ENCODE measurements around the gene CBX8.
A peak's percentile ranks its signal among the peaks of the same experiment; 100 is the strongest.

Gene CBX8

DNA sequence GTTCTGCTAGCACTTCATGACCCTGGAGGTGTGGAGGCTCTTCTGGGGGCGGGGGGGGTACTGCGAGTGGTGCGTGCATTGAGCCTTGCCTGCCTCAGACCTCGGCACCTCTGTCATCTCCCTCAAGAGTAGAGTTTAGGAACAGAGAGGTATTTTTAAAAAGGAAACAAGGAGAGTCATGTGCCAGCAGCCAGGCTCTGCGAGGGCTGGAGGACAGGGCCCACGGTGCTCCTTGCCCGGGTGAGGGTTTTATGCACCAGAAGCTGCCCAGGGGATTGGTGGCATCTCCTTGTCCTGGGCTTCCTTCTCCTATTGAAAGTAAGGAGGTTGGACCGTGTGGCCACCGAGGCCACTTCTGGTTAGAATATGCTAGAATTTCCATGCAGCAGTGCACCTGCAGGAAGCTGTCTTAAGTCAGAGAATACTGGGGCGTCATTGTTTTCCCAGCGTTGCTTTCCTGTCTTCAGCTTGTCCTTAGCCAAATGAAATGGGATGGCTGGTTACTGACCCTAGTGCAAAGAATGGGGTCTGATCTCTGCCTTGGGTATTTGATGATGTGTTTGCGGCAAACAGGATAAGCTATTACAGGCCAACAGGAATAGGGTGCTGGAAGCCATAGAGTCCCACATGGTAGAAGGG is 15.7 kb downstream of the CBX8 start:
- no peak for TF ChIP-seq POLR2AphosphoS5 (IDR thresholded peaks at IDR 0.05; ENCODE audit: low read depth, low read length)
- no peak for TF ChIP-seq POU2F2 (IDR thresholded peaks at IDR 0.05; ENCODE audit: low read depth, low read length)
- no peak for TF ChIP-seq POLR2A (IDR thresholded peaks at IDR 0.05; ENCODE audit: low read depth, low read length)
- TF ChIP-seq SPI1 (IDR thresholded peaks at IDR 0.05; ENCODE audit: low read depth, low read length), result no peak
- TF ChIP-seq PAX5 (IDR thresholded peaks at IDR 0.05; ENCODE audit: insufficient read depth, low read length, severe bottlenecking), result no peak
- TF ChIP-seq TAF1 (IDR thresholded peaks at IDR 0.05; ENCODE audit: low read depth, low read length), result no peak
- DNase-seq (ENCODE audit: insufficient read length, low spot score) (no peak), FAIRE-seq (no peak)

DNA sequence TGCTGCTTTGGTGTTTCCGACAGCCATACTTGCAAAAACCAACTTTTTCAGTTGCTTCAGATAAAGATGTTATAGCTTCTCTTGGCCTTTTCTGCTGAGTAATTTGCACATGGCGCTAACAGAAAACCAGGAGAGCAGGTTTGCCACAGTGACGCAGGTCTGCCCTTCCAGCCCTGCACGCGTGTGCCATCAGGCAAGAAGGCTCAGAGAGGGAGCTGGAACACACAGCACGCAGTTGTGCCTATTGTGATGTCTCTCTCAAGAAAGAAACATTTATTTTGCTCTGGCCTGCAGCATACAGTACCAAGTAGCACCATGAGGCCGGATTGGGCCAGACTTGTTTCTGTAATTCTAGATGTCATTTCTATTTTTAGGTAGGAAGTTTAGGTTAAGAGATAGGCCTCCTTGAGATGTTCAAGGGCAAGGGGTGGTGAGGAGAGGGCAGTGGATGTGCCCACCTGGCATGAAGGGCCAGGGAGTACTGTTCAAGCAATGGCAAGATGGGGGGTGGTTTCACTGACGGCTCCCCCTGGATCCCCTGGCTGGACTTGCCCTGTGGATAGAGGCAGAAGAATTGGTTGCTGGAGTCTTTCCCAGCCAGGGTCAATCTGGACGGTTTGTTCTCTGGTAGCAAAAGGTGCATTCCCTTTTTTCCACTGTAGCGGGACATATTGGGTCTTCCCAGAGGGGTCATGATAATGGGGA is 17.1 kb downstream of the CBX8 start:
- FAIRE-seq, result no peak

DNA sequence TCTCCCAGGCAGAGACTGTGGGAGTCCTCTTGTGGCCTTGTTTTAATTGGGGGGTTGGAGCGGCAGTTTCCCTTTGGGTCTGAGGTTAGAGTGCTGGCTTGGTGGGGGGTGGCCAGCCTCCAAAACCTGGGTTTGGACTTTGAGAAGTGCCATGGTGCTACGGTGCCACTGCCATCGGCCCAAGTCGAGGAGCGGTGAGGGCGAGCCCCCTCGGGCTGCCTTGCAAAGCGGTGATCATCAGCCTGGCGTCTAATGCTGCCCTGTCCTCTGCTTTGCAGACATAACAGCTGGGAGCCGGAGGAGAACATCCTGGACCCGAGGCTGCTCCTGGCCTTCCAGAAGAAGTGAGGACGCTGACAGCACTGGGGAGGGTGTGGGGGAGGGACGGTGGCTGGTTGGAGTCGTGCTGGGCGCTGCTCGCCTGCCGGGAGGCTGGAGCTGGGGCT is 17.8 kb downstream of the CBX8 start:
- FAIRE-seq, result no peak
- TF ChIP-seq POU2F2 (IDR thresholded peaks at IDR 0.05; ENCODE audit: low read depth, low read length) (no peak), POLR2AphosphoS5 (IDR thresholded peaks at IDR 0.05; ENCODE audit: low read depth, low read length) (no peak), POLR2A (IDR thresholded peaks at IDR 0.05; ENCODE audit: low read depth, low read length) (no peak), SPI1 (IDR thresholded peaks at IDR 0.05; ENCODE audit: low read depth, low read length) (no peak)
- DNase-seq (ENCODE audit: insufficient read length, low spot score), result no peak

More for the DNA sequence above, 17.1 kb downstream of the CBX8 start:
- DNase-seq (ENCODE audit: insufficient read length, low spot score), result no peak
- no peak for TF ChIP-seq POLR2A (IDR thresholded peaks at IDR 0.05; ENCODE audit: low read depth, low read length)
- TF ChIP-seq SPI1 (IDR thresholded peaks at IDR 0.05; ENCODE audit: low read depth, low read length), result no peak
- TF ChIP-seq PAX5 (IDR thresholded peaks at IDR 0.05; ENCODE audit: insufficient read depth, low read length, severe bottlenecking), result no peak
- TF ChIP-seq POLR2AphosphoS5 (IDR thresholded peaks at IDR 0.05; ENCODE audit: low read depth, low read length), result no peak
- TF ChIP-seq POU2F2 (IDR thresholded peaks at IDR 0.05; ENCODE audit: low read depth, low read length), result no peak
- TF ChIP-seq TAF1 (IDR thresholded peaks at IDR 0.05; ENCODE audit: low read depth, low read length), result no peak

DNA sequence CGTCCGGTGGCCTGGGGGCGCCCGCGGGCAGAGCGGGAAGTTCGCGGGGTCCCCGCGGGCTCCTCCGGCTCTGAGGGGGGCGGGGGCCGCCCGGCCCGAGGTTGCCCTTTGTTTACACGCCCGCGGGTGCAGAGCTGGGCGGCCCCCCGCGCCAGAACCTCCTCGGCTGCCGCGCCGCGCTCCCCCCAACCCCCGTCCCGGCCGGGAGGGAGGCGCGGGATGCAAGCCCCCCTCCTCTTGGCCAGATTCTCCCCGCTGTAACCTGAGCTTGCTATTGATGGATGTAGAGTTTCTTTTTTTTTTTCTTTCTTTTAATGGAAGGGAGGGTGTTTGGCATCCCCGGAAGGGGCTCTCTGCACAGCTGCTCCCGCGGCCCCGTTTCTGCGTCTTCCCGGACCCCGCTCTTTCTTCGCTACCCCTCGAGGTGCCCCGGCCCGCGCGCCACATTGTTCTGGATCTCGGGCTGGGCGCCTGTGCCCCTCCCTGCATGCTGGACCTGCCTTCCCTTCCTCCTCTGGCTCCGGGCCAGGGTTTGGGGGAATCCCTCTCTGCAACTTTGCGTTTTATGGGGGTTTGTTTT is 18.3 kb downstream of the CBX8 start:
- FAIRE-seq, result no peak
- no peak for TF ChIP-seq POLR2A (IDR thresholded peaks at IDR 0.05; ENCODE audit: low read depth, low read length)
- TF ChIP-seq SPI1 (IDR thresholded peaks at IDR 0.05; ENCODE audit: low read depth, low read length), result no peak
- TF ChIP-seq TAF1 (IDR thresholded peaks at IDR 0.05; ENCODE audit: low read depth, low read length), result no peak
- TF ChIP-seq POLR2AphosphoS5 (IDR thresholded peaks at IDR 0.05; ENCODE audit: low read depth, low read length), result no peak
- no peak for TF ChIP-seq PAX5 (IDR thresholded peaks at IDR 0.05; ENCODE audit: insufficient read depth, low read length, severe bottlenecking)
- no peak for TF ChIP-seq POU2F2 (IDR thresholded peaks at IDR 0.05; ENCODE audit: low read depth, low read length)
- no peak for DNase-seq (ENCODE audit: insufficient read length, low spot score)

DNA sequence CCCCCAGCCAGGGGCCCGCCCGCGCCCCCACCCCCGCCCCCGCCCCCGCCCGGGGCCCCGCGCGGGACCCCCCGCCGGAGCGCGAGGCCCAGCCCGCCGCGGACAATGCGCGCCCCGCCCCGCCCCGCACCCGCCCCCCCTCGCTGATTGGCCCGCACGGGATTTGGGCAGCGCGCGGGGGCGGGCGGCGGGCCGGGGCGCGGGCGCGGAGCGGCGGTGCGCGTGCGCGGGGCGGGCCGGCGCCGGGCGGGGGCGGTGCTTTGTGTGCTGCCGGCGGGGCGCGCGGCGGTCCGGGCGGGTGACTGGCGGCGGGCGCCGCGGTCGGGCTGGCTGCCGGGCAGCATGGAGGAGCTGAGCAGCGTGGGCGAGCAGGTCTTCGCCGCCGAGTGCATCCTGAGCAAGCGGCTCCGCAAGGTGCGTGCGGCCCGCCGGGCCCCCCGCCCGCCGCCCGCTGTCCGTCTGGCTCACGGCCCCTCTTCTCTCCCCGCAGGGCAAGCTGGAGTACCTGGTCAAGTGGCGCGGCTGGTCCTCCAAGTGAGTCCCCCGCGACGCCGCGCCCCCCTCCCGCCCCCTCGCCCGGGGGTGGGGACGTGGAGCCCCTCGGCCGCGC is 18.9 kb downstream of the CBX8 start, which contains the start of gene CBX2:
Gene CBX2 (plus strand): TSS at position 255 of the 610 bp plus-strand sequence. CDS start 88 bp downstream, at position 343.
- peak; percentile 94 for DNase-seq (ENCODE audit: insufficient read length, low spot score)
- TF ChIP-seq POU2F2 (IDR thresholded peaks at IDR 0.05; ENCODE audit: low read depth, low read length) (no peak), POLR2AphosphoS5 (IDR thresholded peaks at IDR 0.05; ENCODE audit: low read depth, low read length) (no peak), TAF1 (IDR thresholded peaks at IDR 0.05; ENCODE audit: low read depth, low read length) (no peak), POLR2A (IDR thresholded peaks at IDR 0.05; ENCODE audit: low read depth, low read length) (no peak), PAX5 (IDR thresholded peaks at IDR 0.05; ENCODE audit: insufficient read depth, low read length, severe bottlenecking) (no peak)
- peak; percentile 80 for FAIRE-seq

DNA sequence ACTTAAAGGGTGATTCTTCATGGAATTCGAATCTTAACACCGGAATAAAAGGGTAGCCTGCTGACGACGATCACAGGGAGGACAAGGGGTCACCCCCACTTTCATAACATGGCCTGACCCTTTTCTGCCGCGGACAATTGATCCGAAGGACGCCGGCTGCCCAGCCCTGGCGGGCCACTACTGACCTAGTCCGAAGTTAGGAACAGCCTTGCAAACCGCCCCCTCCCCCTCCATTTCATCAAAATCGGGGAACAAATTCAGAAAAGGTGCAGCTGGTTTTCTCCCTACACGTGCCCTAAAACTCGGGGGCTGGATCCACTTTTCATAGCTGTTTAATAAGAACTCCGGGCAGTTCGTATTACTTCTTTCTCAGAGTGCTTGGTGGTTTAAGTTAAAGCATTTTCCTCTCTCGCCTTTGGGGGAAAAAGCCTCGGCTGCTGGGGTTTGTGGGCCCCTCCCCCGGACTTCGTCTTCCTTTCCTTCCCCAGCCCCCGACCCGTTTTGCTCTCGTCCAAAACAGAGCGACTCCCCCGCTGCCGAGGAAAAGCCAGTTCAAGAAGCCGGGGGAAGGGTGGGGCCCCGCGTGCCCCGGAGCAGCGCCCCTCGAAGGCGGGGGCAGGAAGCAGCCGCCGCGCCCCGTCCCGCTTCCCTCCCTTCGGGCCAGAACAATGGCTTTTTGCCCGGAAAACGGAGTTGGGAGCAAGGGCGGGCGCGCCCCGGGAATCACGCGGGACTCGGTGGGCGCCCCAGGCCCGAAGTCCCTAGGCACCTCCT is 19.6 kb downstream of the CBX8 start:
- FAIRE-seq (no peak), DNase-seq (ENCODE audit: insufficient read length, low spot score) (peak; percentile 48)
- TF ChIP-seq POLR2A (IDR thresholded peaks at IDR 0.05; ENCODE audit: low read depth, low read length) (no peak), PAX5 (IDR thresholded peaks at IDR 0.05; ENCODE audit: insufficient read depth, low read length, severe bottlenecking) (no peak), POU2F2 (IDR thresholded peaks at IDR 0.05; ENCODE audit: low read depth, low read length) (no peak), POLR2AphosphoS5 (IDR thresholded peaks at IDR 0.05; ENCODE audit: low read depth, low read length) (no peak), SPI1 (IDR thresholded peaks at IDR 0.05; ENCODE audit: low read depth, low read length) (no peak), TAF1 (IDR thresholded peaks at IDR 0.05; ENCODE audit: low read depth, low read length) (no peak)

DNA sequence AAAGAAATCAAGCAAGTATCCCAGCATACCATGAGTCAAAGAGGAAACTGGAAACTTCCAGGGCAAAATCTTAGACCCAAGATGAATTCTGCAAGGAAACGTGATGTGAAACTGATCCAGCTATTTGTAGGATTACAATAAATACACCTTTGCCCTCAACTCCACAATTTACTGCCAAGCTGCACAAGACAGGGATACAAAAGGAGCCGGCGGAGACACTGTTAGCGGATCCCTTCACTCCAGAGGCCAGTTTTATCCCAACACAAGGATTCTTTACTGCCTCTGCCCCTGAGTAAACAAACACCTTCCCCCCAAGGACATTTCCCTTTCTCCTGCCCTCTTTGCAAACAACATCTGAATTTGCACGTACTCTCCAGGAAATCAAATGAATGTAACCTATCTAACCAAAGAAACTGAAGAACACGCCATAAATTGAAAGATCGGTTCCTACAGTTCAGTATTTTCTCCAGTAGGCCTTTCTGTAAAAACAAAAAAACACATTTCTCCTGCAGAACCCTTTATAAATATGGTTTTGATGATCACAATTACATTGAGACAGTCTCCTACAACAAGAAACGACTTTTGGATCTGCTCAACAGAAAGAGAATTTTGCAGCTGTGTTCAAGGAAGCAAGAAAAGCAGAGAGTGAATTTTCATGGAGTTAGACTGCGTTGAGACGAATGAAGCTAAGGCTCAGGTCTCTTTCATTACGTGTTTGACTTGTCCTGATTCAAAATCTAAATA is 20.3 kb downstream of the CBX8 start:
- DNase-seq (ENCODE audit: insufficient read length, low spot score) (no peak), FAIRE-seq (no peak)
- TF ChIP-seq SPI1 (IDR thresholded peaks at IDR 0.05; ENCODE audit: low read depth, low read length) (no peak), POU2F2 (IDR thresholded peaks at IDR 0.05; ENCODE audit: low read depth, low read length) (no peak), POLR2A (IDR thresholded peaks at IDR 0.05; ENCODE audit: low read depth, low read length) (no peak), POLR2AphosphoS5 (IDR thresholded peaks at IDR 0.05; ENCODE audit: low read depth, low read length) (no peak), PAX5 (IDR thresholded peaks at IDR 0.05; ENCODE audit: insufficient read depth, low read length, severe bottlenecking) (no peak), TAF1 (IDR thresholded peaks at IDR 0.05; ENCODE audit: low read depth, low read length) (no peak)

DNA sequence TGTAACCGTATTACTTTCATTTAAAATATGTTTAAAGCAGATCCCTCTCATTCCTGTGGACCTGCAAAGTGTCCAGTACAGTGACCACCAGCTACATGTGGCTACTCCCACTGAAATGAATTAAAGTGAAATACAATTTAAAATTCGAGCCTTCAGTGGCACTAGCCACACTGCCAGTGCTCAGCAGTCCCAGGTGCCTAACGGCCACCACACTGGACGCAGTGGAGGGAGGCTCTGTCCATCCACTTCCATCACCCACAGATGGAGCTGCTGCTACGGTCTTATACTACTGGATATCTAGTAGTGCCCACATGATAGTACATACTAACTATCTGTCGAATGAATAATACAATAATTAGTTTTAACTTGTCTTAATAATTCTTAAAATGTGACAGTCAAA is 21.2 kb downstream of the CBX8 start:
- FAIRE-seq (no peak), DNase-seq (ENCODE audit: insufficient read length, low spot score) (no peak)
- no peak for TF ChIP-seq SPI1 (IDR thresholded peaks at IDR 0.05; ENCODE audit: low read depth, low read length)
- TF ChIP-seq TAF1 (IDR thresholded peaks at IDR 0.05; ENCODE audit: low read depth, low read length), result no peak
- TF ChIP-seq PAX5 (IDR thresholded peaks at IDR 0.05; ENCODE audit: insufficient read depth, low read length, severe bottlenecking), result no peak
- no peak for TF ChIP-seq POLR2AphosphoS5 (IDR thresholded peaks at IDR 0.05; ENCODE audit: low read depth, low read length)
- TF ChIP-seq POLR2A (IDR thresholded peaks at IDR 0.05; ENCODE audit: low read depth, low read length), result no peak
